ENCODE results near the gene SLFN5.
"Not testable (repeated sequence)": the region's sequence is repeated elsewhere in the genome, so short reads cannot be mapped to it uniquely, and the experiment has no call there.

SLFN5 gene

DNA sequence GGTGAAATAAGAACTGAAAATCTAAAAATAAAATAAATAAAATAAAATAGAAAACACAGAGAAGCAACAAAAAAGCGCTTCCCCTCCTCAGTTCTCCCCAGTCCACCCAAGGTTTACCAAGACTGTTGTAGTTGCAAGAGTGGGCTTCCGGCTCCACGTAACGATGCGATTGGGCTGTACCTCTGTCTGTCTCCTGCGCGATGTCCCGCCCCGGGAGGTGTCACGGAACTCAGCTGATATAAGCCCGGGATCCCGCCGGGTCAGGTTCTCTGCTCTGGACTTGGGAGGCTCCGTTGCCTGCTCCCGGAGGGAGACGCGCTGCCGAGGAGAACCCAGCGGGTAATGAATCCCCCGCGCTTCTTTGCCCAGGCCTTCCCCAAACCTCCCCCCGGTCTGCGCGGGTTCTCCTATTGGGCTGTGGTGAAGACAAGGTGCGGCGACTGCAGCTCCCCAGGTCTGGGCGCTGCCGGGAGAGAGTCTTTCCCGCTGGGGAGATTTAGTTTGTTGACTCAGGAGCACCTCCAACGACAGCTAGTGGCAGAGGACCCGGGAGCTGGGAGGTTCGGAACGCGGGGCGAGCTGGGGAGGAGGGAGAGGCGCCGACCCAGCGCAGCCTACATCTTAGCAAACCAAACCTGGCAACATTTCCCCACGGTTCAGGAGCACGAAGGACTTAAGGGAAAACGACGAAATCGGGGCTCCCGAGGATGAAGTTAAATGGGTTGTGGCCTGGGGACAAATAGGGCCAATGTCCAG lies at the start of gene SLFN5:
Gene SLFN5, plus strand, starts transcription at position 268 of the 756 bp plus-strand sequence. CDS start 15,619 bp downstream, outside the sequence.
- Histone ChIP-seq H3K36me3 (ENCODE audit: control insufficient read depth, insufficient read depth, low read length) (peaks cover 2% of the 10 kb centered on the region), H3K27ac (ENCODE audit: low read depth, low read length) (peak within 1 kb of the TSS; percentile 88), H3K4me1 (ENCODE audit: control insufficient read depth, insufficient read depth, low read length) (peaks cover 2% of the 10 kb centered on the region)

DNA sequence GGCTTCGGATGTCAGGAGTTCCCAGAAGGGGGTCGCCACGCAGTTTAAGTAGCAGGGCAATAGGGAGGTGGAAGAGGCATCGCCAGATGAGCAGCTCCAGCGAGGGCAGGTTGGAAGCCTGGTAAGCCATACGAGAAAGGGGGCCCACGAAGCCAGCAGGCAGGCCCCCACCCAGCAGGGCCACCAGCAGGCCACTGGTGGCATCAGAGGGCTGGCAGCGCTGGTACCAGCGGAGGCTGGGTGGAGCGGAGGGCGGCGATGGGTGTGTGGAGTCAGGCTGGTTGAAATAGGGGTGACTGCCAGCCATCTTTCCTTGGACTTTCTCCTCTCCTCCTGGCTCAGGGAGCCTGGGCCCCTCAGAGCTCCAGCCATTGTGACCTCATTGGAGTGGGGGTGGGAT lies 48.9 kb upstream of the SLFN5 start, which contains the start of gene SLC35G3:
Gene SLC35G3, minus strand, starts transcription at position 393 of the 400 bp plus-strand sequence. Its CDS starts 86 bp downstream, at position 307.
- not testable (repeated sequence) for H3K4me3 ChIP-seq (ENCODE audit: low read length); H3K4me1 ChIP-seq (ENCODE audit: control insufficient read depth, insufficient read depth, low read length); H3K27me3 ChIP-seq (ENCODE audit: control insufficient read depth, insufficient read depth, low read length); H3K36me3 ChIP-seq (ENCODE audit: control insufficient read depth, insufficient read depth, low read length); H3K9ac ChIP-seq (ENCODE audit: low read length); H3K27ac ChIP-seq (ENCODE audit: low read depth, low read length)

More for the DNA sequence above, at the start of gene SLFN5:
- Histone ChIP-seq H3K27me3 (ENCODE audit: control insufficient read depth, insufficient read depth, low read length) (no peaks in the 10 kb centered on the region), H3K4me3 (ENCODE audit: low read length) (peak within 1 kb of the TSS; percentile 73), H3K9ac (ENCODE audit: low read length) (peak within 1 kb of the TSS; percentile 86)

DNA sequence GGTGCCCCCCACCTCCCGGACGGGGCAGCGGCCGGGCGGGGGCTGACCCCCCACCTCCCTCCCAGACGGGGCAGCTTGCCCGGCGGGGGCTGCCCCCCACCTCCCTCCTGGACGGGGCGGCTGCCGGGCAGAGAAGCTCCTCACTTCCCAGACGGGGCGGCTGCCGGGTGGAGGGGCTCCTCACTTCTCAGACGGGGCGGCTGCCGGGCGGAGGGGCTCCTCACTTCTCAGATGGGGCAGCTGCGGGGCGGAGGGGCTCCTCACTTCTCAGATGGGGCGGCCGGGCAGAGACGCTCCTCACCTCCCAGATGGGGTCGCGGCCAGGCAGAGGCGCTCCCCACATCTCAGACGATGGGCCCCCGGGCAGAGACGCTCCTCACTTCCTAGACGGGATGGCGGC lies 47.8 kb upstream of the SLFN5 start:
- not testable (repeated sequence) for H3K4me1 ChIP-seq (ENCODE audit: control insufficient read depth, insufficient read depth, low read length); H3K27ac ChIP-seq (ENCODE audit: low read depth, low read length); H3K4me3 ChIP-seq (ENCODE audit: low read length); H3K9ac ChIP-seq (ENCODE audit: low read length); H3K27me3 ChIP-seq (ENCODE audit: control insufficient read depth, insufficient read depth, low read length); H3K36me3 ChIP-seq (ENCODE audit: control insufficient read depth, insufficient read depth, low read length)

DNA sequence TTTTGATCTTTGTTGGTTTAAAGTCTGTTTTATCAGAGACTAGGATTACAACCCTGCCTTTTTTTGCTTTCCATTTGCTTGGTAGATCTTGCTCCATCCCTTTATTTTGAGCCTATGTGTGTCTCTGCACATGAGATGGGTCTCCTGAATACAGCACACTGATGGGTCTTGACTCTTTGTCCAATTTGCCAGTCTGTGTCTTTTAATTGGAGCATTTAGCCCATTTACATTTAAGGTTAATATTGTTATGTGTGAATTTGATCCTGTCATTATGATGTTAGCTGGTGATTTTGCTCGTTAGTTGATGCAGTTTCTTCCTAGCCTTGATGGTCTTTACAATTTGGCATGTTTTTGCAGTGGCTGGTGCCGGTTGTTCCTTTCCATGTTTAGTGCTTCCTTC lies 40.3 kb upstream of the SLFN5 start:
- not testable (repeated sequence) for H3K27ac ChIP-seq (ENCODE audit: low read depth, low read length); H3K36me3 ChIP-seq (ENCODE audit: control insufficient read depth, insufficient read depth, low read length)

DNA sequence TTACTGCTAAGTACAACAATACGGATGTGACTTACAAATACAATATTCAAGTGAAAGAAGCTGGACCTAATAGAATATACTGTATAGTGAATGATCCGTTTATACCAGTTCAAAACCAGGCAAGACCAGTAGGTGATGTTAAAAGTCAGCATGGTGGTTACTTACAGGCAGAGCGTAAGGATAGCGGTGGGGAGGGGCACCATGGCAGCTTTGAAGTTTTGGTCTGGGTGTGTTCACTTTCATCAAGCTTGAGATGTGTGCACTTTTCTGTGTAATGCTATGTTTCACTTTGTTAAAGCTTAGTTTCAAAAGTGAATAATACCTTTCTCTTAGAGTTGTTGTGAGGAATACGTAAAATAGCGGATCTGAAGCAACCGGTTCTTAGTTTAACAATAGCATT lies 32.1 kb upstream of the SLFN5 start:
- H3K27me3 ChIP-seq (ENCODE audit: control insufficient read depth, insufficient read depth, low read length), result no peaks in the 10 kb centered on the region
- H3K4me3 ChIP-seq (ENCODE audit: low read length), result no peak overlapping the region
- H3K36me3 ChIP-seq (ENCODE audit: control insufficient read depth, insufficient read depth, low read length), result no peaks in the 10 kb centered on the region
- H3K27ac ChIP-seq (ENCODE audit: low read depth, low read length), result no peak overlapping the region
- H3K9ac ChIP-seq (ENCODE audit: low read length), result no peak overlapping the region
- H3K4me1 ChIP-seq (ENCODE audit: control insufficient read depth, insufficient read depth, low read length), result no peaks in the 10 kb centered on the region

More for the DNA sequence above, 40.3 kb upstream of the SLFN5 start:
- not testable (repeated sequence) for H3K9ac ChIP-seq (ENCODE audit: low read length); H3K4me3 ChIP-seq (ENCODE audit: low read length); H3K27me3 ChIP-seq (ENCODE audit: control insufficient read depth, insufficient read depth, low read length); H3K4me1 ChIP-seq (ENCODE audit: control insufficient read depth, insufficient read depth, low read length)

DNA sequence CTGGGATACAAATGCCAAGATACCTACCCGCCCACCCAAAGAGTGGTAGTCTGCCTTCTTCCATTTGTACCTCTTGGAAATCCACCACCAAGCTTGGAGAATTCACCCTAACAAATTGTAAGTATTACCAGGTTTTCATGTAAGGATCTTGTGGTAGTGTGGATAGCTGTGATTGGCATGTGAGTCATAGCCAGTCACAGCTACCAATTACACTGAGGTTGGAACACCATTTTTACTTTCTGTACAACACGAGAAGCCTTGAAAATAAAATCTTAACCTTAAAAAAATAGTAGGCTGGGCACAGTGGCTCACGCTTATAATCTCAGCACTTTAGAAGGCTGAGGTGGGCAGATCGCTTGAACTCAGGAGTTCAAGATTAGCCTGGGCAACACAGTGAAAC lies 30.2 kb upstream of the SLFN5 start:
- no peaks in the 10 kb centered on the region for H3K27me3 ChIP-seq (ENCODE audit: control insufficient read depth, insufficient read depth, low read length)
- H3K4me3 ChIP-seq (ENCODE audit: low read length), result no peak overlapping the region
- H3K4me1 ChIP-seq (ENCODE audit: control insufficient read depth, insufficient read depth, low read length), result no peaks in the 10 kb centered on the region
- no peak overlapping the region for H3K9ac ChIP-seq (ENCODE audit: low read length)
- no peaks in the 10 kb centered on the region for H3K36me3 ChIP-seq (ENCODE audit: control insufficient read depth, insufficient read depth, low read length)
- no peak overlapping the region for H3K27ac ChIP-seq (ENCODE audit: low read depth, low read length)

DNA sequence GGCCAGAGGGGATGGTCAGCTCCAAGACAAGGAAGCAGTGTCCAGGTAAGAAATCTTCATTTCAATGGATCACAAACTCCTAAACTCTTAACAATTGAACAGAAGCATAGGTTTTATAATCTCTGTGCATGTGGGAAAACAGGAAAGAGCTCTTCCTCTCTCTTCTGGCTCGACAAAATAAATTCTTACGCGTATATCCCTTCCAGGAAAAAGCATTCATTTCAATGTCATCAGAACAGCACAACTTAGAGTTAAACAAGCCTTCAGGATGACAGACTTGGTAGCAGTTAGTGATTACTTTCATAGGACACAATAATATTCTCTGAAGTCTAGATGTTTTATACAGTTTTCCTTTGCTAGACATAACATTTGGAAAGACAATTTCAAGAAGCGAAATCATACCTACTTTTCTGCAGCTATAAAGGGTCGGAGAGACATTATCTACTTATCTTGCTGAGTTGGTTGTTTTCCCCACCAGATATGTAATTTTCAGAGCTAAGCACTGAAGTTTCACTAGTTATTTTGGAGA lies 29.4 kb upstream of the SLFN5 start:
- Histone ChIP-seq H3K4me1 (ENCODE audit: control insufficient read depth, insufficient read depth, low read length) (no peaks in the 10 kb centered on the region), H3K4me3 (ENCODE audit: low read length) (no peak overlapping the region), H3K27me3 (ENCODE audit: control insufficient read depth, insufficient read depth, low read length) (no peaks in the 10 kb centered on the region), H3K27ac (ENCODE audit: low read depth, low read length) (no peak overlapping the region), H3K9ac (ENCODE audit: low read length) (no peak overlapping the region), H3K36me3 (ENCODE audit: control insufficient read depth, insufficient read depth, low read length) (no peaks in the 10 kb centered on the region)

DNA sequence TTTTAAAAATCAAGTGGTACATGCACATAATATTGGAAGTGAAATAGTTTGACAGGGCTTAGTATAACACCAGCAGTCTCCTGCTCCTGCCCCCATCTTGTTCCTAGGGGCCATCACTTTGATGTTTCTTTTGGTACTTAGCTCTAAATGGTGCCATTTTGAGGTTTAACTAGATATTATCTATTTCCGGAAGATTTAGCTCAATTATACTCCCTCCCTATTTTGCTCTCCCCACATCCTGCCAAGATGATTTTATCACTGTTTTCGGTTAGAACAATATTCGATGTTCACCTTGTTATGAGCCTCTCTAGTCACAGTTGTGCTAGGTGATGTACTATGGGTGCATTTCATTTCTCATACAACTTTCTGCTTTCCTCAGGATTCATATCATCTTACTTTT lies 28.7 kb upstream of the SLFN5 start:
- Histone ChIP-seq H3K4me1 (ENCODE audit: control insufficient read depth, insufficient read depth, low read length) (no peaks in the 10 kb centered on the region), H3K9ac (ENCODE audit: low read length) (no peak overlapping the region), H3K4me3 (ENCODE audit: low read length) (no peak overlapping the region), H3K36me3 (ENCODE audit: control insufficient read depth, insufficient read depth, low read length) (no peaks in the 10 kb centered on the region), H3K27ac (ENCODE audit: low read depth, low read length) (no peak overlapping the region), H3K27me3 (ENCODE audit: control insufficient read depth, insufficient read depth, low read length) (no peaks in the 10 kb centered on the region)

DNA sequence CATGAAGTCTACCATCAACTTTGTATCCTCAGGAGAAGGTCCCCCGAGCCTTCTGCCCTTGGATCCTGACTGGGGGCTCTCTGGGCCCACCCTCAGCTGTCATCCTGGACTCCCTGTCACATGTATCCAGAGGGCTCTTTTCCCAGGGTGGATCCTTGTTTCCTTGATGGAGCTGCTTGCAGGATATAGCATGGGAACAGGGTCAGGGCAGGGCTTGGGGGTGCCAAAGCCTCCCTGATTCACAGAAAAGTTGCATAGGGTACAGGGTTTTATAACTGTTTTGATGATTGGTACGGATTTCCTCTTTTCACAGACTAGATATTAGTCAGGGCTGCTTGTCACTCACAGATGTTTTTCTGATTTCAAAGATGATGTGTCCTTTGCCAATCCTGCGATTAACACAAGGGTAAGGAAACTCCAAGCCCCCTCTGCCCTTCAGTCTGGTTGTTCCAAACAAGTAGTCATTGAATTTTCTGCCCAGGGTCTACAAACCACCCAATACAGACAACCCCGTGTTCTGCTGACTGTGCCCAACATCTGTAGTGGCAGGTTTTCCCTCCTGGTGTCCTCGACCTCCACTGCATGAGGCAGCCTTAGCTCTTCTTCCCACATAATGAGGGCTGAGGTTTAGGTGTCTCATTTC lies 28.1 kb upstream of the SLFN5 start:
- Histone ChIP-seq H3K36me3 (ENCODE audit: control insufficient read depth, insufficient read depth, low read length) (no peaks in the 10 kb centered on the region), H3K27ac (ENCODE audit: low read depth, low read length) (no peak overlapping the region), H3K27me3 (ENCODE audit: control insufficient read depth, insufficient read depth, low read length) (no peaks in the 10 kb centered on the region), H3K4me1 (ENCODE audit: control insufficient read depth, insufficient read depth, low read length) (no peaks in the 10 kb centered on the region), H3K9ac (ENCODE audit: low read length) (no peak overlapping the region), H3K4me3 (ENCODE audit: low read length) (no peak overlapping the region)

DNA sequence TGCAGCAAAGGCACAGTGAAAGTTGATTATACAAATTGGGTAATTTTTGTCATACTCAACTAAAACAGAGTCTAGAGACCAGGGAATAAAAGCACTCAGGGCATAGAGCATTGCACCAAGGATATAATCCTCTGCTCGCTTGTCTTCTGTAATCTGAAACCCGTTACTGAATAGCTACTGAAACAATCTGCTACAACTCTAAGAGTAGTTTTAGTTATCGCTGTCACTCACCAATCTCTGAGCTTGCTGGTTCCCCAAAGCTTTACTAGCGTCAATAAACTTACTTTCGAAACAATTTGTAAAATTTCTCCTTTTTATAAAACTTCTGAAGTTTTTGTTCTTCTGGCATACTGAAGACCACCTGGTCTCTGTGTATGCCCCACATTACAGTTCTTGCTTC lies 25.8 kb upstream of the SLFN5 start:
- Histone ChIP-seq H3K4me3 (ENCODE audit: low read length) (no peak overlapping the region), H3K4me1 (ENCODE audit: control insufficient read depth, insufficient read depth, low read length) (no peaks in the 10 kb centered on the region), H3K27me3 (ENCODE audit: control insufficient read depth, insufficient read depth, low read length) (no peaks in the 10 kb centered on the region), H3K36me3 (ENCODE audit: control insufficient read depth, insufficient read depth, low read length) (no peaks in the 10 kb centered on the region), H3K9ac (ENCODE audit: low read length) (no peak overlapping the region), H3K27ac (ENCODE audit: low read depth, low read length) (no peak overlapping the region)

DNA sequence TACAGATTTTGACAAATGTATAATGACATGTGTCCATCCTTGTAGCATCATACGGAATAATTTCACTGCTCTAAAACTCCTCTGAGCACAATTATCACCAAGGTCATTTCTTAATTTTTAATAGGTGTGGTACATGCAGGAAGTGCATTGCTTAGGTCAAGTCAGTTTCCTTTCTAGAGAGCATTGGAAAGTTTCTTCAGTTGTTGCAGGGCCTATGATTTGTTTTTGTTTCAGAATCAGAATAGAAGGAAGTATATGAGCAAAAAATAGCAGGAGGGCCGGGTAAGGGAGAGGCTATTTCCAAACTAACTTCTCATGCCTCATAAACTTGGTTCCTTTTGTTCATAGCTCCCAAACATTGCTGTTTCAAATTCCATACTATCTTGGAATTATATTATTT lies 24.0 kb upstream of the SLFN5 start:
- no peak overlapping the region for H3K4me3 ChIP-seq (ENCODE audit: low read length)
- no peak overlapping the region for H3K27ac ChIP-seq (ENCODE audit: low read depth, low read length)
- no peaks in the 10 kb centered on the region for H3K27me3 ChIP-seq (ENCODE audit: control insufficient read depth, insufficient read depth, low read length)
- no peaks in the 10 kb centered on the region for H3K36me3 ChIP-seq (ENCODE audit: control insufficient read depth, insufficient read depth, low read length)
- no peak overlapping the region for H3K9ac ChIP-seq (ENCODE audit: low read length)
- H3K4me1 ChIP-seq (ENCODE audit: control insufficient read depth, insufficient read depth, low read length), result no peaks in the 10 kb centered on the region

DNA sequence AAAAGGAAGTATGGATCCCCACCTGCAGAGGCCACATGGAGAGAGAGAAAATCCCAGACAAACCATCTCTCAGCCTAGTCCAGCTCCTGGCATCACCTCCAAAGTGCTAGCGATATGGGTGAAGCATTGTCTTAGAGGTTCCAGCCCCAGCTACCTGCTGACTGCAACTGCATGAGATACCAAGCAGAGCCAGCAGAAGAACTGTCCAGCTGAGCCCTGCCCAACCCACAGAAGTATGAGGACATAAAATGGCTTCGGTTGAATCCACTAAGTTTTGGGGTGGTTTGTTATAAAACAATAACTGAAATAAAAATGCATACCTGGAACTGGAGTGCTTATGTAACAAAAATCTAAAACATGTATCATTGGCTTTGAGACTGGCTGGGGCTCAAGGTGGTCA lies 20.4 kb upstream of the SLFN5 start:
- Histone ChIP-seq H3K9ac (ENCODE audit: low read length) (no peak overlapping the region), H3K27ac (ENCODE audit: low read depth, low read length) (no peak overlapping the region), H3K36me3 (ENCODE audit: control insufficient read depth, insufficient read depth, low read length) (no peaks in the 10 kb centered on the region), H3K4me1 (ENCODE audit: control insufficient read depth, insufficient read depth, low read length) (no peaks in the 10 kb centered on the region), H3K4me3 (ENCODE audit: low read length) (no peak overlapping the region), H3K27me3 (ENCODE audit: control insufficient read depth, insufficient read depth, low read length) (no peaks in the 10 kb centered on the region)

DNA sequence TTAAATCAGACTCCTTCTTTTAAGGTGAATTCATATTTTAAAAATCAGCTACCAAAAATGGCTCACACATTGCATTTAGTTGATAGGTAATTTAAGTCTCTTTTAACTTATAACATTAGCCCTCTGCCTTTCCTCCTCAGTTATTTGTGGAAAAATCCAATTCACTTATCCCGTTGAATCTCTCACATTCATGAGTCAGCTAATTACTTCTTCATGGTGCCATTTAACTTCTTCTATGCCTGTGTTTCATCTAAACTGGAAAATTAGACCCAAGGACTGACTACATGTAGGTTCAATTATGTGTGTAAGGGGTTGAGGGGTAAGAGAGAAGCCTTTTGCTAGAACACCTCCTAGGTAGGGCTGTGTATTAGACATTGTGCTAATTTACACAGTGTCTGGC lies 18.4 kb upstream of the SLFN5 start:
- no peak overlapping the region for H3K27ac ChIP-seq (ENCODE audit: low read depth, low read length)
- H3K36me3 ChIP-seq (ENCODE audit: control insufficient read depth, insufficient read depth, low read length), result no peaks in the 10 kb centered on the region
- no peaks in the 10 kb centered on the region for H3K4me1 ChIP-seq (ENCODE audit: control insufficient read depth, insufficient read depth, low read length)
- H3K4me3 ChIP-seq (ENCODE audit: low read length), result no peak overlapping the region
- no peaks in the 10 kb centered on the region for H3K27me3 ChIP-seq (ENCODE audit: control insufficient read depth, insufficient read depth, low read length)
- no peak overlapping the region for H3K9ac ChIP-seq (ENCODE audit: low read length)
